GM21529 (cell line): ENCODE results near the gene MCF2L.
"Not testable (repeated sequence)": the region's sequence is repeated elsewhere in the genome, so short reads cannot be mapped to it uniquely, and the experiment has no call there.

Source experiments
- ATAC-seq: cut with Tn5 transposase; IDR thresholded peaks from one replicate; pipeline ENCODE4 v1.9.1; 2021; ENCODE audit not compliant: unreplicated experiment

MCF2L gene

DNA sequence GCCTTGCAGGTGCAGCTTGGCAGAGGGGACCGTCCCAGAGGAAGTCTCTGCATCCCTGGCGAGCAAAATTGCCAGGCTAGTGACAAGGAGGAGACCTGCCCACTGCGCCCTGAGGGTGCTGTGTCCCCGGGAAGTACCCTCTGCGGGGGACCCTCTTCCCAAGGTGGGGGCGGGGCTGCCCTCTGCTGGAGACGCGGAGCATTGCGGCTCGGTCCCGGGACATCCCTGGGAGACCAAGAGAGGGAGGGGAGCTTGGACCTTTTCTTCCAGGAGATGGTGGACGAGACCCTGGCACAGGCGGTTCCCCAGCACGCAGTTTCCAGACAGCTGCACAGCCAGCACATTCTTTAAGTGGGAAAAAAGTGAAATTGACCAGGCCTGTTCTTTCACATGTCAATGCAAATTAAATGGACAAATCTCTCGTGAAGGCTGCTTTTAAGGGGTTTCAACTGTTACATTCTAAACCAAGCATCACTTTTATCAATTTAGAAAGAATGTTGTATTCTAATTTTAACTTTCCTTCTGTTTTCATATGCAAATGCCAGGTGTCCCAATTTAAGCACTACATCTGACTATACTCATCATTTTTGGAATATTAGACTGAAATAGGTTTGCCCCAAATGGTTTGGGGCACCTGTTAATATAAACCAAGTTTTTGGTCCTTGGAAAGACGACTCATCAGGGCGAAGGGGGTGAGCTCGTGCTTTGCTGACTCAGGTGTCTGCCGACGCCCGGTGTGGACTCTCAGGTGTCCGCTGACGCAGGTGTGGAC, 60.7 kb downstream of the MCF2L start:
- ATAC-seq, result no peak

- ATAC-seq, result not testable (repeated sequence)
These were observed 61.2 kb downstream of the MCF2L start for GRCh38 chr13:113030259-113030640.

DNA sequence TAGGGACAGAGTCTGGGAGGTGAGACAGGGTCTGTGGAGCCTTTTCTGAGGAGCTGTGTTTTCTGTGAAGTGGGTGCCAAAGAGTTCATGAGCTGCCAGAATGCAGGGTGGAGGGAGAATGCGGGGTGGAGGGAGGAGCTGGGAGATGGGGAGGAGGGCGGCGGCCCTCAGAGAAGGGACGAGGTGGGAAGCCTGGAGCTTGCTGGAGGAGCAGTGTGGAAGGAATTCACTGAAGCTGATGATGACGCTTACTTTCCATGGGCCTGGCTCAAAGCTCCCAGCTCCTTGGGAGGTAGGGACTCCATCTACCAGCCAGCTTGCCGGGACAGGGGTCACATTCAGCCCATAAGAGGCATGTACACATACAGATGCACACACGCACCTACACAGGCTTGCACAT, 62.5 kb downstream of the MCF2L start:
- ATAC-seq, result no peak

- no peak for ATAC-seq
These were observed 63.3 kb downstream of the MCF2L start for GRCh38 chr13:113032291-113032690.

- ATAC-seq, result no peak
These were observed 64.2 kb downstream of the MCF2L start for GRCh38 chr13:113033054-113033850.

GRCh38 chr13:113034451-113035212, 65.6 kb downstream of the MCF2L start:
- no peak for ATAC-seq

GRCh38 chr13:113035213-113035800, 66.3 kb downstream of the MCF2L start:
- ATAC-seq, result no peak

DNA sequence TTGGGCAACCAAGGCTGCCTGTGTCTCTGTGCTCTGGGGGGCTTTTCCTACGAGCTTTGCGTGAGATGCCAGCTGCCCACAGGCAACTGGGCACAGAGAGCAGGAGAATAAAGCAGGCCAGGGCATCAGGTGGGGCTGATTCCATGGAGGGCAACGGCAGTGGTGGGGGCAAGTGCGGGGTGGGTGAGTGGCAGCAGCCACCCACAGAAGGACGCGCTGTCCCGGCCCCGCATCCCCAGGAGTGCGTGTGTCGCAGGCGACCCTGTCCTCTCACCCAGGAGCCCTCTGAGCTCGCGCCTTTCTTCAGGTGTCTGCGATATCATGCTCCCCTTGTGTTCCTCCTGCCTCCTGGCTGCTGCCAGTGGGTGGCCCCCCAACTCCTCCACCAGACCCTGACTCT, 67.4 kb downstream of the MCF2L start:
- no peak for ATAC-seq

DNA sequence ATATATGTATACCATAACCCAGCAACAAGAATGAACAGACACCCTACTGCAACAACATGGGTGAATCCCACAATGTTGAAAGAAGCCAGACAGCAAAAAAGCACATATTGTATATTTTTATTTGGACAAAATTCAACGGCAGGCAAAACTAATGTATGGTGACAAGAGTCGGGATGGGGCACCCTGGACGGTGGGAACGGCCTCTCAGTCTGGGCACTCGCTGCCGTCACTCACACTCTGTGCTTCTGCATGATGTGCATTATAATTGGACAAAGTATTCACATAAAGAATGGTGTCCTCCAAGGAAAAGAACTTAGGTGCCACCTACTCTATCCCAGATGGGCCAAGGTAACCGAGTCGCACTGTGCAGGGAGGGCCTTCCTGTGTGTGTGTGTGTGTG, 71.0 kb downstream of the MCF2L start:
- ATAC-seq, result no peak

- ATAC-seq, result no peak
These were observed 71.7 kb downstream of the MCF2L start for GRCh38 chr13:113040597-113041292.

DNA sequence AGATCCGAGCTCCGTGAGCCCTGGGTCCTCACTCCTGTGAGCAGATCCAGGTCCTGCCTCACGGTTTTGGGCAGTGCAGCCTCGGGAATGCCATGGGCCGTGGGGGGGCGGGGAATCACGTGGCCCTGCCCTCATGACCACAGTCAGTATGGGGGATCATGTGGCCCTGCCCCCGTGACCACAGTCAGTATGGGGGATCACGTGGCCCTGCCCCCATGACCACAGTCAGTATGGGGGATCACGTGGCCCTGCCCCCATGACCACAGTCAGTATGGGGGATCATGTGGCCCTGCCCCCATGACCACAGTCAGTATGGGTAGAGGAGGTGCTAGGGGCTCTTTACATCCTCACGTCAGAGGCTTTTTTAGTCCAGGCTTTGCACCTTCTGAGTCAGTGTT, 72.3 kb downstream of the MCF2L start:
- ATAC-seq, result no peak

- ATAC-seq, result no peak
These were observed 72.9 kb downstream of the MCF2L start for GRCh38 chr13:113041896-113042295.

GRCh38 chr13:113042456-113042855, 73.4 kb downstream of the MCF2L start:
- ATAC-seq, result no peak

DNA sequence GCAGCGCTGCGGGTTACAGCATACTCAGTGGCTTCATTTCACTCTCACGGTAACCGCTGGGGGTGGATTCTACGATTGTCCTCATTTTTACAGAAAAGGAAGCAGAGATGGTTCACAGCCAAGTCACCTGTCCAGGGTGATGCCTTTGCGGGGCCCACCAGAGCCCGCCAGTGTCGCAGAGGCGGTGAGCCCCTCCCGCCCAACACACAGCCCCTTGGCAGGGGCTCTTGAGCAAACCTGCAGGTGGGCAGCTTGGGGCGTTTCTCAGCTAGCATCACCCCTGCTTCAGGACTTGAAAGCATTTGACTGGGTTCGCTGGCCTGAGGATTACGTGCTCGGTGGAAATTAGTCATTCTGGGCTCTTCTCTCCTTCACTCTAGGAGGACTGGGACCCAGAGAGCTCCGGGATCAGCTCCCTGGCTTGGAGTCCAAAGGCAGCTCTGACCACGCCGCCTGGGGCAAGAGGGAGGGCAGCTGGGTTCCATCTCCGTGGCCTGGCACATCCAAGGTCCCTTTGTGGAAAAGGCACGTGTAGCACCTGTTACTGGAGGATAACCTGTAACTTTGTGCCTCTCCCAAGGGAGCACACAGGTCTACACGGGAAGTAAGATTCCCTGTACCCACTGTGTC, 74.1 kb downstream of the MCF2L start:
- no peak for ATAC-seq

DNA sequence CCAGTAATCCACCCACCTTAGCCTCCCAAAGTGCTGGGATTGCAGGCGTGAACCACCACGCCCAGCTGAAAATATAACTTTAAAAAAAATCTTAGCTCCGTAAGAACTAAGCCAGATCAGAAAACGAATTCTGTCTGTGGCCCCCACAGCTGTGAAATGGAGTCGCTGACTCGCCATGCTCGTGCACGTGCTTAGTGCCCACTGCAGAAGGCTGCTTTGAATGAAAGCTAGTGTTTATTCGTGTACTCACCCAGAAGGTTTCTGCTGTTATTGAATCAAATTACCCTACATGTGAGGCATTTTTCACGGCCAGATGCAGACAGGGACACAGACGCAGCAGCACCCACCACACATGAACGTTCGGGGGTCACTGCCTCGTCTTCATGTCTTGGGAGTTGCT, 74.9 kb downstream of the MCF2L start:
- ATAC-seq, result no peak

- ATAC-seq, result no peak
These were observed 75.5 kb downstream of the MCF2L start for GRCh38 chr13:113044391-113045114.

DNA sequence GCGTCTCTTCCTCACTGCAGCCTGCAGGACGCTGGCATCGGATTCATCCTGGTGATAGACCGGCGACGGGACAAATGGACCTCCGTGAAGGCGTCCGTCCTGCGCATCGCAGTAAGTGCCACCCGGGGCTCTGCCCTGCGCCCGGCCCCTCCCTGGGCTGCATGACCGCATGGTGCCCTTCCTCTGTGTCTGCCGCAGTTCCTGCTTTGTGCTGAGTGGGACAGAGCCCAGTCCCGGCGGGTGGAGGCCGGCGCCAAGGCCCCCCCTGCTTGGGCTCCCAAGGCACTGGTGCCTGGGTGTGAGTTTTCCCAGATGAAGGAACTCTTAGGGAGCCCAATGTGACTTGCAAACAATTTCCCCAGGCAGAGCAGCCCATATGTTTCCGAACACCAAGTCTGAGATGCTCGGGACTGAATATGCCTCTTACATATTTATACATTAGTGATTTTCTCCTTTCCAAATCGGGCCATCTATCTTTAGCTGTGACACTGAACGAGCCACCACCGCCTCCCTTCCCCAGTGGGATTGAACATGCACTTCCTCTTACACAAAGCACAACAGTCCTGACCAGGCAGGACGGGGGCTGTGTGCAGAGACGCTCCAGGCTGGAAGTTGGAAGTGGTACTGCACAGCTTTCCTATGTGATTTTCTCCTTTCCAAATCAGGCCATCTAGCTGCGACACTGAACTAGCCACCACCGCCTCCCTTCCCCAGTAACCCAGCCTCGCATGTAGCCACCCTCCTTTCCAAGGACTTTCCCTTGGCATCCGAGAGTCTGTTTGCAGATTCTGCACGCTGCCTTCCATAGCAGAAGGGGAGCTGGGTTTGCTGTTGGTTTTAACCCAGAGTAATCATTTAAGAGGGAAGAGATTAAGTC, 76.5 kb downstream of the MCF2L start:
- no peak for ATAC-seq

GRCh38 chr13:113046128-113046882, 77.3 kb downstream of the MCF2L start:
- ATAC-seq, result no peak
